Choroid plexus epithelial cell (primary cell): ENCODE data around the gene ZNF768.

ENCODE experiments used
- DNase-seq: peaks from one replicate; pipeline ENCODE4 v3.0.0-alpha.2; 2010; ENCODE audit warnings: low read depth
- H3K4me3 ChIP-seq: 2 replicates; pipeline ENCODE4 v1.5.1; 2011; ENCODE audit warnings: low read depth, mild to moderate bottlenecking, control low read depth, low read length, moderate library complexity
- TF ChIP-seq, protein P1 (sequence below): conservative IDR thresholded peaks from 2 replicates; pipeline ENCODE4 v1.5.1; 2011; ENCODE audit warnings: low read depth, mild to moderate bottlenecking, control low read depth, inconsistent platforms, low read length, moderate library complexity

ZNF768 gene

DNA sequence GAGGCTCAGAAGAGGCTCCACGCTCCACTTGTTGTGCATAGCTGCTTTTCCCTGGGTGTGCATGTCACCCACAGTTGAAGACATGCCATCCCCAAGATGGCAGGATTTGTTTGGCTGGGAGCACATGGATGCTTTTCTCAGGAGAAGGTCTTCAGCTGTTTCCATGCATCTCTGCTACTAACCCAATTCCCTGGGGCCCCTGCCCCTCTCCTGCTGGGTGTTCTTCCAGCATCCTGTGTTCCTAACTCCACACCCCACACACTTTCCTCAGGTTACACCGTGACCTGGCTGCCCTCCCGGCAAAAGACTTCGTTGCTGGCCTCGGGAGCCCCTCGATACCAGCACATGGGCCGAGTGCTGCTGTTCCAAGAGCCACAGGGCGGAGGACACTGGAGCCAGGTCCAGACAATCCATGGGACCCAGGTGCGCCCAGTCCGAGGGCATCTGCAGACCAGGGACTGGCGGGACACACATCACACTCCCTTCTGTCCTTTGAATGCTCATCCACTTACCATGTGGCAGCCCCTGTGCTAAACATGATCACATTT is 32.4 kb downstream of the ZNF768 start:
- TF ChIP-seq, protein P1, sequence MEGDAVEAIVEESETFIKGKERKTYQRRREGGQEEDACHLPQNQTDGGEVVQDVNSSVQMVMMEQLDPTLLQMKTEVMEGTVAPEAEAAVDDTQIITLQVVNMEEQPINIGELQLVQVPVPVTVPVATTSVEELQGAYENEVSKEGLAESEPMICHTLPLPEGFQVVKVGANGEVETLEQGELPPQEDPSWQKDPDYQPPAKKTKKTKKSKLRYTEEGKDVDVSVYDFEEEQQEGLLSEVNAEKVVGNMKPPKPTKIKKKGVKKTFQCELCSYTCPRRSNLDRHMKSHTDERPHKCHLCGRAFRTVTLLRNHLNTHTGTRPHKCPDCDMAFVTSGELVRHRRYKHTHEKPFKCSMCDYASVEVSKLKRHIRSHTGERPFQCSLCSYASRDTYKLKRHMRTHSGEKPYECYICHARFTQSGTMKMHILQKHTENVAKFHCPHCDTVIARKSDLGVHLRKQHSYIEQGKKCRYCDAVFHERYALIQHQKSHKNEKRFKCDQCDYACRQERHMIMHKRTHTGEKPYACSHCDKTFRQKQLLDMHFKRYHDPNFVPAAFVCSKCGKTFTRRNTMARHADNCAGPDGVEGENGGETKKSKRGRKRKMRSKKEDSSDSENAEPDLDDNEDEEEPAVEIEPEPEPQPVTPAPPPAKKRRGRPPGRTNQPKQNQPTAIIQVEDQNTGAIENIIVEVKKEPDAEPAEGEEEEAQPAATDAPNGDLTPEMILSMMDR, result no peak
- H3K4me3 ChIP-seq, result no peak overlapping the region
- no peak for DNase-seq

DNA sequence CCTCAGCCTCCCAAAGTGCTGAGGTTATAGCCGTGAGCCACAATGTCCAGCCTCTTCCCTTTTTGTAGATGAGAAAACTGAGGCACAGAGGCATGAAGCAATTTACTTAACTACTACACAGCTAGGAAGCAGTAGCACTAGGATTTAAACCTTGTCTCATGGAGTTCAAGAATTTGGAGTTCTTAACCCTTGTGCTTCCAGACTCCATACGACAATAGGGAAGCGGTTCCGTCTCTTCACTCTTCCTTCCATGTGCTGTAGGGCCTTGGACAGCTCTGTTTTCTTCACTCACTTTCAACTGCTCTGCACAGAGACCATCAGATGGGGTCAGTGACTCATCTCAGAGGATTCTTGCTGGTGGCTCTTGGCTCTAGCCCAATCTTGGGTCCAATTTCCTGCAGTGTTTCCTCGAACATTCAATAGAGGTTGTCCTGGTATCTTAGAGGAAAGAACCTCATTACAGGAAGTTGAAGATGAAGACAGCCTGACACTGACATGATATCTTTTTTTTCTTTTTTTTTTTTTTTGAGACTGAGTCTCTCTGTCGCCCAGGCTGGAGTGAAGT is 34.5 kb downstream of the ZNF768 start:
- DNase-seq, result peak; percentile 92
- no peak overlapping the region for H3K4me3 ChIP-seq
- TF ChIP-seq, protein P1, result no peak

DNA sequence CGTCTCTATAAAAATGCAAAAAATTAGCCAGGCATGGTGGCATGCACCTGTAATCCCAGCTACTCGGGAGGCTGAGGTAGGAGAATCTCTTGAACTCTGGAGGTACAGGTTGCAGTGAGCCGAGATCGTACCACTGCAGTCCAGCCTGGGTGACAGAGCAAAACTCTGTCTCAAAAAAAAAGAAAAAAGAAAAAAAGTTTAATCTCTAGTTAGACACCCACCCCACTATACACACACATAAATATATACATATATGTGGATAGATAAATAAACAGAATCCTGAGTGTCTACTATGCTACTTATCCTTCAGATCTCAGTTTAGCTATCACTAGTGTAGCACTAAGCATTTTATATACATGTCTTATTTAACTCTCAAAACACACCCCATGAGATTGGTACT is 35.1 kb downstream of the ZNF768 start:
- TF ChIP-seq, protein P1, result no peak
- DNase-seq, result no peak
- H3K4me3 ChIP-seq, result no peak overlapping the region

DNA sequence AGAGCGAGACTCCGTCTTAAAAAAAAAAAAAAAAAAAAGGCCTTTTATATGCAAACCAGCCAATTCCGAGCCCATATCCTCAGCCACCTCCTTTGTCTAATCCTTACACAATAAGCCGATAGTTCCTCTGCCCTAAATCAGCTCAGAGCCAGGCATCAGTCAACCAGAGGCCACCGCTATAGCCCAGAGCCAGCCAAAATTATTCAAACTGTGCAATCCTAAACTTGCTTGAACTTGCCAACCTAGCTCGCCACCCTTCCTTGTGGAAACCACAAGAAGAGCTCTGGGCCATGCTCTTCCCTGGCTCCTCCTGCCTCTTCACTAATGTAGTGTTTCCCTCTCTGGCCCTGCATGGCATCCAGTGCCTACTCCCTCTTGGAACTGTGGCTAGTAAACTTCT is 36.2 kb downstream of the ZNF768 start:
- TF ChIP-seq, protein P1, result no peak
- DNase-seq, result no peak
- H3K4me3 ChIP-seq, result no peak overlapping the region

DNA sequence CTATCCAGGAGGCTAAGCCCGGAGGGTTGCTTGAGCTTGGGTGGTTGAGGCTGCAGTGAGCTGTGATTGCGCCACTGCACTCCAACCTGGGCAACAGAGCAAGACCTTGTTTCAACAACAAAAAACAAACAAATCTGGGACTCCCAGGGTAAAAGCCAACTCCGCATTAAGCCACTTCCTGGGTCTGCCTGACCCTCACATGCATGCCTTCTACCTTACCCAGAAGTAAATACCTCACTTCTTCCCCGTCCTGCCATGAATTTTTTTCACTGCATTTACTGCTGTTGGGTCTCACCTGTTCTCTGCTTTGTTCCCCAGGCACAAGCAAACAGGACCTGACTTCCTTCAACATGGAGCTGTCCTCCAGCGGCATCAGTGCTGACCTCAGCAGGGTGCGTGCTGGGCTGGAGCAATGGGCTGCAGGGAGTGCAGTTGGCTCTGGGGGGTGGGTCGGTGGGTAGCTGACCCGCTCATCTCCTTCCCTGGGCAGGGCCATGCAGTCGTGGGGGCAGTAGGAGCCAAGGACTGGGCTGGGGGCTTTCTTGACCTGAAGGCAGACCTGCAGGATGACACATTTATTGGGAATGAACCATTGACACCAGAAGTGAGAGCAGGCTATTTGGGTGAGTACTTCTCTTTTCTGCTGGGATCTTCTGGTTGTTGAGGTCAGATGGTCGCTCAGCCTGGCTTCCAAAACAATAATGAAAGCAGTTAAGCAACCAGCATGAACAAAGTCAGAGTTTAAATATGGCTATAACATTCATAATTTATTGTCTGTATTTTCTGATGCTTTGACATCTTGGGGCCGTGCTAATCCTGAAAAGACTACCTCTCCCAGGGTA is 37.4 kb downstream of the ZNF768 start:
- peak; percentile 29 for DNase-seq
- TF ChIP-seq, protein P1, result no peak
- H3K4me3 ChIP-seq, result no peak overlapping the region

DNA sequence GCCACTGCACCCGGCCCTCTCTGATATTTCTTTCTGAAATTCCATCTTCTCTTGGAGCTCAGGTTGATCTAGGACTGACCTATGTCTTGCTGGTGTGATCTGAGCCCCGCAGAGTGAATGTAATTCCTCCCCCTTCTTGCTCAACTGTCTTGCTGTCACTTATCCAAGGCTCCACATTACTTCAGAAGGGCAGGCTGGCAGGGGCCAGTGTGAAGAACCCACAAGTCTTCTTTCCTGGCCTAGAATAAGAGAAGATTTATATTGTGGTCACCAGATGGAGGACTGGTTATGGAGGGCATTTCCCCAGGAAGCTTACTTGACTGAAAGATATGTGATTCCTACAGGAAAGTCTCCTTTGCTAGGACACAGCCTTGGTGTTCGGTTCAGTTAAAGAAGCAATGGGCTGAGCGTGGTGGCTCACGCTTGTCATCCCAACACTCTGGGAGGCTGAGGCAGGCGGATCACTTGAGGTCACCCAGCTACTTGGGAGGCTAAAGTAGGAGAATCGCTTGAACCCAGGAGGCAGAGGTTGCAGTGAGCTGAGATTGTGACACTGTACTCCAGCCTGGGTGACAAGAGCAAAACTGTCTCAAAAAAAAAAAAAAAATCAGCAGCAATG is 40.4 kb downstream of the ZNF768 start:
- DNase-seq, result peak; percentile 7
- no peak overlapping the region for H3K4me3 ChIP-seq
- TF ChIP-seq, protein P1, result no peak
